ENCODE measurements around the gene NACC2.
A peak's percentile ranks its signal among the peaks of the same experiment; 100 is the strongest.

NACC2 gene

DNA sequence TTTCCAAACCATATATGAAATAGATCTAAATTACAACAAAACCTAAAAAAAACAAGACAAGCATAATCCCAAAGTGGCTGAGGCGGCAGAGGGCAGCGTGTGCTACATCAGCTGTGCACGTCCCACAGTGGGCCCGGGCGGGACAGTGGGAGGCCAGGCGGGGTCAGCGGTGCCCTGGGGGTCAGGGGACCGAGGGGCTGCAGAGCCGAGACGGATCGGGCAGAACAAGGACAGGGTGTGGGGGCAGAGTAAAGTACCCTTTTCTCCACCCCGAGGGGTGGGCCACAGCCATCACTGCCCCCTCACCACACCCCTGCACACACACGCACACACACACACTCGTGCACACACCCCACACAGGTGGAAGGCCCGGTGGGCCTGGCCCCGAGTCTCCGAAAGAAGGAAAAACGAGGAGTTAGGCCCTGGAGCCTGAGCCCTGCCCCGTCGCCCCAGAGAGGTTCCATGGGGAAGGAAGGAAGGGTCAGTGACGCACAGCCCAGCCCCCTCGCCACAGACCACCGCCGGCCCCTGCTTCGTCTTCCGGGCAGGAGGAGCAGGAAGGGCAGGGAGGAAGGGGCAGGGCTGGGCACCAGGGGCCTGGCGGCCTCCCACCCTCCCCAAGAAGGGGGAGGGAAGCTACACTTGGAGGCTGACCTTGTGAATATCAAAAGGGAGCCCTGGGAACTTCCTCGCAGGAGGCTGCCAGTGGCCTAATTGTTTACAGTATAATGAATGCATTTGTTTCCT is 84.3 kb downstream of the NACC2 start:
- Histone ChIP-seq H3K4me3 (ENCODE audit: low read length) (no peak overlapping the region), H3K27ac (ENCODE audit: low read length) (no peak overlapping the region)

DNA sequence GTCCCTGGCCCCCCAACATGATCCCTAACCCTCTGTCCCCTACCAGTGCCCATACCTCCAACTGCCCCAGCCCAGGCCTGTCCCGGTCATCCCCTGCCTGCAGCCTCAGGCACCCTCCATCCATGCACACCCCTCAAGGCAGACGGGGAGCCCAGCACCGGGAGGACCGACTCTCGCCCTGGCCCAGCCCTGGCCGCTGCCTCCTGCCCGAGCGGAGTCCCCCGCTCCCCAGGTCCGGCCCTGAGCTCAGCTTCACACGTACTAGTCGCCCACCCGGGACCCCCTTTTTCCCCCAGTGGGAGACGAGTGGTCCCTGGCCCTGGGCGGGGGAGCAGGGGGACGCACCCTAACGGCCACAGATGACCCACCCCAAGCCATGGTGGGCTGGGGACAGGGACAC is 84.9 kb downstream of the NACC2 start:
- no peak overlapping the region for H3K27ac ChIP-seq (ENCODE audit: low read length)
- no peak overlapping the region for H3K9ac ChIP-seq (ENCODE audit: low read length)
- no peak overlapping the region for H3K4me3 ChIP-seq (ENCODE audit: low read length)
- H3K4me1 ChIP-seq (ENCODE audit: control insufficient read depth, low read depth, low read length): peaks cover 50% of the 10 kb centered on the region
- no peaks in the 10 kb centered on the region for H3K36me3 ChIP-seq (ENCODE audit: control insufficient read depth, low read depth, low read length)
- H3K9me3 ChIP-seq (ENCODE audit: control insufficient read depth, low read depth, low read length): no peaks in the 10 kb centered on the region
- H3K27me3 ChIP-seq (ENCODE audit: control insufficient read depth, insufficient read depth, low read length): no peaks in the 10 kb centered on the region

More for the DNA sequence above, 84.3 kb downstream of the NACC2 start:
- Histone ChIP-seq H3K36me3 (ENCODE audit: control insufficient read depth, low read depth, low read length) (no peaks in the 10 kb centered on the region), H3K27me3 (ENCODE audit: control insufficient read depth, insufficient read depth, low read length) (no peaks in the 10 kb centered on the region), H3K9me3 (ENCODE audit: control insufficient read depth, low read depth, low read length) (no peaks in the 10 kb centered on the region), H3K4me1 (ENCODE audit: control insufficient read depth, low read depth, low read length) (peaks cover 44% of the 10 kb centered on the region), H3K9ac (ENCODE audit: low read length) (no peak overlapping the region)

DNA sequence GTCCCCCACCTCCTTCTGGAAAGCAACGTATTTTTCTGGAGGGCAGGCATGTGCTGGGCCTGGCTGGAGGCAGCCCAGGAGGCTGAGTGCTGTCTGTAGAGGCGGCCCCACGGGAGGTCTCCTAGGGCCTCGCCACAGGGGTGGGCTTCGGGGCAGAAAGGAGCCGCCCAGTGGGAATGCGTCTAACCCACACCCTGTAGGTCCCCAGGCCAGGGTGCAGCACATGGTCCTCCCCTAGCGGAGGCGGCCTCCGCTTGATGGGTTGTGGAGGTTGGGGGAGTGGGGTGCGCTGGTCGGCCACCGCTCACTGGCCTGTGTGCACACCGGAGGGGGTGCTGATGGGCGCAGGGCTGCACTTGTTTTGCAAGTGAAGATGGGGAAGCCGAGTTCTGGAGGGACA is 85.6 kb downstream of the NACC2 start:
- Histone ChIP-seq H3K9ac (ENCODE audit: low read length) (no peak overlapping the region), H3K4me1 (ENCODE audit: control insufficient read depth, low read depth, low read length) (peaks cover 56% of the 10 kb centered on the region), H3K9me3 (ENCODE audit: control insufficient read depth, low read depth, low read length) (no peaks in the 10 kb centered on the region), H3K27ac (ENCODE audit: low read length) (no peak overlapping the region), H3K27me3 (ENCODE audit: control insufficient read depth, insufficient read depth, low read length) (no peaks in the 10 kb centered on the region), H3K36me3 (ENCODE audit: control insufficient read depth, low read depth, low read length) (no peaks in the 10 kb centered on the region), H3K4me3 (ENCODE audit: low read length) (no peak overlapping the region)

DNA sequence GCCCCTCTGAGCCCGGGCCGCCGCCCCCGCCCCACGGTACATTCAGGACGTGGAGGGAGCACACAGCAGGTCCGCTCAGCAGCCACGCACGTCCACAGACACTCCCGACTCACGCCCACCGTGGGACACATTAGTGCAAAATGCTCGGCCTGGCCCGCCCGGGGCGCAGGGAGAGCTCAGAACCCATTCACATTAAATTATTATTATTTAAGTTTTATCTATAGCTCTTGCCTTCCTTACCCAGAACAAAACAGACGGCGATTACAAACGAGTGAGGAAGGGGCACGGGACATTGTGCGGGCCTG is 86.4 kb downstream of the NACC2 start:
- Histone ChIP-seq H3K27me3 (ENCODE audit: control insufficient read depth, insufficient read depth, low read length) (no peaks in the 10 kb centered on the region), H3K4me1 (ENCODE audit: control insufficient read depth, low read depth, low read length) (peaks cover 62% of the 10 kb centered on the region), H3K4me3 (ENCODE audit: low read length) (no peak overlapping the region), H3K27ac (ENCODE audit: low read length) (no peak overlapping the region), H3K36me3 (ENCODE audit: control insufficient read depth, low read depth, low read length) (no peaks in the 10 kb centered on the region), H3K9me3 (ENCODE audit: control insufficient read depth, low read depth, low read length) (no peaks in the 10 kb centered on the region), H3K9ac (ENCODE audit: low read length) (no peak overlapping the region)

DNA sequence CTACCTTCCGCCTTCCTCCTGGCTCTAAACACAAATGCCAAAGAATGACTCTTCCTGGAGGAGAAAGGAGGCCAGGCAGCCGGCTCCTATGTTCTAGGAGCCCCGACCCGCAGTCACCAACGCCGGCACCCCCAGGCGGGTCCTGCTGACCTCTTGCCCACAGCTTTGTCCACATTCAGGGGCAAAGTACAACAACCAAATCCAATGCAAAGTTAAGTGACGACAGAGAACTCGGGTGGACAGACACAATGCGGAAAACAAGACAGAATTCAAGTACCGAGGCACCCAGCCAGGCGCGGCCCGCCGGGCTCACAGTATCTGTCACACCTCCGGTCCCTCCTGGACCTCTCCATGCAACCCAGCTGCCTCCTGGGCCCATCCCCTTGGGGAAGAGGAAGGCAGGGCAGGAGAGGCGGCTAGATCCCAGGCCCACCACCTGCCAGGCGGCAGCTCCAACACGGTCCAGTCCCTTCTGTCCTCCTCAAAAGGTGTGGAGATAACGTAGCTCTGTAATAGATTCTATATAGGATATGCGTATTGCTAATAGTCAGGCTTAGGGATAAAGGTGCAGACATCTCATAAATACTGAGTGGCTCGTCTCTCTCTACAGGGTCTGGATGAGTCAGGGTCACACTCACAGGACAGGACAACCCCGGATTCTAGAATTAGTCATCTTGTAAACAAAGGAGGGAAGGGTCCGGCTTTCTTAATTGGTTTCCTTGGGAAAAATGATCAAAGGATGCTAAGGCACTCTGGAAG is 87.0 kb downstream of the NACC2 start:
- Histone ChIP-seq H3K27ac (ENCODE audit: low read length) (no peak overlapping the region), H3K27me3 (ENCODE audit: control insufficient read depth, insufficient read depth, low read length) (no peaks in the 10 kb centered on the region), H3K36me3 (ENCODE audit: control insufficient read depth, low read depth, low read length) (no peaks in the 10 kb centered on the region), H3K4me3 (ENCODE audit: low read length) (no peak overlapping the region), H3K4me1 (ENCODE audit: control insufficient read depth, low read depth, low read length) (peaks cover 63% of the 10 kb centered on the region), H3K9ac (ENCODE audit: low read length) (no peak overlapping the region), H3K9me3 (ENCODE audit: control insufficient read depth, low read depth, low read length) (no peaks in the 10 kb centered on the region)

DNA sequence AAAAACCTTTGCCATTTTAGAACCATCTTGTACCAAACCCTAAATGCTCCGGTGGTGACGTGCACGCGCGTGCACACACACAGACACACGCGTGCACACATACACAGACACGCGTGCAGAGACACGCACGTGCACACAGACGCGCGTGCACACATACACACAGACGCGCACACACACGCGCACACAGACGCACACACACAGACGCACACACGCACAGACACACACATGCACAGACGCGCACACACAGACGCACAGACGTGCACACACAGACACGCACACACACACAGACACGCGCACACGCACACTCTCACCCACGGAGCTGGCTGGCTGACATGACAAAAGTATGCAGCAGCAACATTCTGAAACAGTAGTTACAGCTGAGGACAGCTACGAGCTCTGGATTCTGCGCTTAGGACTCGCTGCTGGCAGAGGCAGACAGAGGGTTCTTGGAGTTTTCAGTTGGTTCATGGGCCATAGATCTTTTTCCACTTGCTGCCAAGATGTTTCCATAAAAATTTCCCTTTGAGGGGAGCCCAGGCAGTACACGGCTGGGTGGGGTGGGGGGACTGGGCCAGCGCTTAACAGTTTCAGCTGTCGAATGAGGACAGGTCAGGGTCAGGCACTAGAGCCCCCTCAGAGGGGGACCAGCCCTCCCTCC is 87.7 kb downstream of the NACC2 start:
- no peaks in the 10 kb centered on the region for H3K9me3 ChIP-seq (ENCODE audit: control insufficient read depth, low read depth, low read length)
- H3K4me3 ChIP-seq (ENCODE audit: low read length): no peak overlapping the region
- H3K9ac ChIP-seq (ENCODE audit: low read length): no peak overlapping the region
- peaks cover 63% of the 10 kb centered on the region for H3K4me1 ChIP-seq (ENCODE audit: control insufficient read depth, low read depth, low read length)
- no peak overlapping the region for H3K27ac ChIP-seq (ENCODE audit: low read length)
- no peaks in the 10 kb centered on the region for H3K27me3 ChIP-seq (ENCODE audit: control insufficient read depth, insufficient read depth, low read length)
- no peaks in the 10 kb centered on the region for H3K36me3 ChIP-seq (ENCODE audit: control insufficient read depth, low read depth, low read length)

DNA sequence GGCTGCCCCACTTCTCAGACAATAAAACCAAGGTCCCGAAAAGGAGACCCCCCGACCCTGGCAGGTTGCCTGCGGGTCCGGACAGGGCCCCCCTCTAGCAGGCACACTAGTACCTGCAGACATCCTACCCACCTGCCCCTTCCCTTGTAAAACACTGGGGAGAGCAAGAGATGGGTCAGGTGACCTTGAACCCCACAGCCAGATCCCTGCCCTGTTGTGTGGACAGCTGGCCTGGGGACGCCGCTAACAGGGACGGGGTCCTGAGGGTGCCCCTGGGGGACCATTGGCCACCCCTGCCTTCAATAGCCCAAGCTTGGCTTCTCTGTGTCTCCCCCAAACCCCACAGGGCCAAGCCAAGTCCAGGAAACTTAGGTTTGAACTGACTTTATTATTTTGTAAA is 88.9 kb downstream of the NACC2 start:
- Histone ChIP-seq H3K4me1 (ENCODE audit: control insufficient read depth, low read depth, low read length) (peaks cover 54% of the 10 kb centered on the region), H3K27ac (ENCODE audit: low read length) (no peak overlapping the region), H3K4me3 (ENCODE audit: low read length) (no peak overlapping the region), H3K9ac (ENCODE audit: low read length) (no peak overlapping the region), H3K36me3 (ENCODE audit: control insufficient read depth, low read depth, low read length) (no peaks in the 10 kb centered on the region), H3K27me3 (ENCODE audit: control insufficient read depth, insufficient read depth, low read length) (no peaks in the 10 kb centered on the region), H3K9me3 (ENCODE audit: control insufficient read depth, low read depth, low read length) (no peaks in the 10 kb centered on the region)

DNA sequence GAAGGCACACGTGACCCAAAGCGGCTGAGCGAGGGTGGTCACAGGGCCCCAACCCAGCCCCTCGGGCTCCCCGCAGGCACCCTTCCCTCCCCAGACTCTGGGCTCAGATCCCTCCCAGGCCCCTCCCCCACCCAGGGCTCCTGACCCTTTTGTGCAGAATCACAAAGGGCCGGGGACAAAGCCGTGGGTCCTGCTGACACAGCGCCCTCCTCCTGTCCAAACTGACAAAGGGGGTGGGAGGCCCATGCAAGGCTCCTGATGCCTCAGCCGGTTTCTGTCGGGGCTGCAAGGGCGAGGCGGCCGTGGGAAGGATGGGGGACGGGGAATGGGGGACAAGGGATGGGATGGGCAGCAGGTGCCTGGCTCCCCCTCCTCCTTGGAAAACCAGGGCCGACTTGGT is 90.4 kb downstream of the NACC2 start:
- Histone ChIP-seq H3K9me3 (ENCODE audit: control insufficient read depth, low read depth, low read length) (no peaks in the 10 kb centered on the region), H3K27me3 (ENCODE audit: control insufficient read depth, insufficient read depth, low read length) (no peaks in the 10 kb centered on the region), H3K9ac (ENCODE audit: low read length) (peak overlapping the region; percentile 44), H3K4me1 (ENCODE audit: control insufficient read depth, low read depth, low read length) (peaks cover 44% of the 10 kb centered on the region), H3K27ac (ENCODE audit: low read length) (no peak overlapping the region), H3K36me3 (ENCODE audit: control insufficient read depth, low read depth, low read length) (no peaks in the 10 kb centered on the region), H3K4me3 (ENCODE audit: low read length) (no peak overlapping the region)

DNA sequence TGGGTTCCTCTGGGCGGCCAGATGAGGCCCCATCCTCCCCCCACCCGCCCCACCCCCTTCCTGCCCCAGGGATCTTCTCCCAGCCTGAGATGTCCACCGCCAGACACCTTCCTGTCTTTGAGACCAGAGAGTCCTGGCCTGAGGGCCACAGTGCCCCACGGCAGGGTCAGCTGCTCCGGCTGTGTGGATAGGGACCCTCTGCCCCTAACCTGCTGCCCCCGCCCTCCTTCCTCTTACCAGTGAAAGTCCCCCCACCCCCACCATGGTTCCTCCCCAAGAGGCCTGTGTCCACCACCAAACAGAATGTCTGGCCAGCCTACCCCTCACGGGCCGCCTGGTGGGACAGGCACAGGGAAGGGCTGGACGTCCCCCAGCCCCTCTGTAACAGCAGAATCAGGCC is 90.9 kb downstream of the NACC2 start:
- Histone ChIP-seq H3K4me1 (ENCODE audit: control insufficient read depth, low read depth, low read length) (peaks cover 43% of the 10 kb centered on the region), H3K9ac (ENCODE audit: low read length) (peak overlapping the region; percentile 44), H3K36me3 (ENCODE audit: control insufficient read depth, low read depth, low read length) (no peaks in the 10 kb centered on the region), H3K27ac (ENCODE audit: low read length) (no peak overlapping the region), H3K27me3 (ENCODE audit: control insufficient read depth, insufficient read depth, low read length) (no peaks in the 10 kb centered on the region), H3K4me3 (ENCODE audit: low read length) (no peak overlapping the region), H3K9me3 (ENCODE audit: control insufficient read depth, low read depth, low read length) (no peaks in the 10 kb centered on the region)

DNA sequence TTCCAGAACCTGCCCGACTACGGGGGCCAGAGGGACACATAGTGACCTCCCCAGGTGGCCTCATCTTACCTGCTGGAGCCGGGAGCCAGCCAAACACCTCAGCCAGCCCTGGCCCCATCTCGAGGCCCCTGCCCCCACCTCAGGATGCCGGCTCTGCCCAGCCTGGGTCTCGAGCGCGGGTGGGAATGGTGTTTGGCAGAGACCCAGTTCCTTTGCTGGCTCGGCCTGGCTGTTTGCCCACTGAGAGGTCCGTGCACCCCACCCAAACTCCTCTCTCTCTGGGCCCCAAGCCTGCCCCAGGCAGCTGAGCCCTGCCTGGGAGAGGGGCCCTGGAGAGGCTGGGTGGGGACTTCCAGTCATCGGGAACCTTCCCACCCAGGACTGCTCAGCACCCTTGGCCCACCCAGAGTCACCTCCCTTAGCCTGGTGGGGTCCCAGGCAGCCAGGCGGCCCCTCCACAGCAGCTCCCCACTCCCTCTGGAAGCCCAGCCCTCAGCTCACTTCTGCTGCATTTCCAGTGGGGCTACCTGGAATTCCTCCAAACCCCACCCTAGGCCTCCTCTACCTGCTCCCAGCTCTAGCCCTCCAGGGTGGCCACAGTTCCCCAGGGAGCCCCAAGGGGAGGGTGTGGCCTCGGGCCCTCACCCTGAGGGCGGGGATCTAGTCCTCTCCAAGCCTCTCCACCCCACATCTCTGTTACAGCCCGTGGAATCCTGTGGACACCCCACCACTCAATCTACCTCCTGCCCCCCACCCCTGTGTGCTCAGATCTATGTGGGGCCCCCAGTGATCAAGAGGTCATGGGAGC is 91.5 kb downstream of the NACC2 start:
- H3K9ac ChIP-seq (ENCODE audit: low read length): no peak overlapping the region
- H3K27me3 ChIP-seq (ENCODE audit: control insufficient read depth, insufficient read depth, low read length): no peaks in the 10 kb centered on the region
- peaks cover 38% of the 10 kb centered on the region for H3K4me1 ChIP-seq (ENCODE audit: control insufficient read depth, low read depth, low read length)
- no peak overlapping the region for H3K4me3 ChIP-seq (ENCODE audit: low read length)
- H3K27ac ChIP-seq (ENCODE audit: low read length): no peak overlapping the region
- H3K36me3 ChIP-seq (ENCODE audit: control insufficient read depth, low read depth, low read length): no peaks in the 10 kb centered on the region
- no peaks in the 10 kb centered on the region for H3K9me3 ChIP-seq (ENCODE audit: control insufficient read depth, low read depth, low read length)

DNA sequence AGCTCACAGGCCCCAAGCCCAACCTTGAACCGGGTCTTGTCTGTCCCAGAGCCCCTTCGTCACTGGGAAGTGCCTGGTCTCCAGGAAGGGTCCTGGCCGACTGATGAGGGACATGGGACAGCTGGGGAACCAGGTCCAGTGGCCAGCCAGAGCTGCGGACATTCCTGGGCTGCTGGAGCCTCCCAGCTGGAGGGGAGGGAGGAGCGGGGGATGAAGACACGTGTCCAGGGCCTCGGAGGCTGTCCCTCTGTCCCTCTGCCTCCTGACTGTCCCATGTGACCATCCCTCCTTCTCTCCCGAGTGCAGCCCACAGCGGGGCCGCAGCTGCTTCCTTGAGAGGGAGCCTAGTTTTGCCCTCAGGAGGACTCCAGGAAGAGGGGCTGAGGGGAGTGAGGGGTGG is 92.2 kb downstream of the NACC2 start:
- Histone ChIP-seq H3K9me3 (ENCODE audit: control insufficient read depth, low read depth, low read length) (no peaks in the 10 kb centered on the region), H3K27me3 (ENCODE audit: control insufficient read depth, insufficient read depth, low read length) (no peaks in the 10 kb centered on the region), H3K9ac (ENCODE audit: low read length) (no peak overlapping the region), H3K4me3 (ENCODE audit: low read length) (no peak overlapping the region), H3K4me1 (ENCODE audit: control insufficient read depth, low read depth, low read length) (peaks cover 33% of the 10 kb centered on the region), H3K36me3 (ENCODE audit: control insufficient read depth, low read depth, low read length) (no peaks in the 10 kb centered on the region), H3K27ac (ENCODE audit: low read length) (no peak overlapping the region)
